ENCODE data around the gene TBPL1.

- TF ChIP-seq CTCF (IDR thresholded peaks at IDR 0.05; ENCODE audit: low read depth, low read length, missing input control) (no peak), TAF1 (conservative IDR thresholded peaks at IDR 0.05) (no peak), RAD21 (IDR thresholded peaks at IDR 0.05) (no peak), RXRA (IDR thresholded peaks at IDR 0.05) (no peak), HNF4G (IDR thresholded peaks at IDR 0.05) (no peak)
- TF ChIP-seq, protein P1, sequence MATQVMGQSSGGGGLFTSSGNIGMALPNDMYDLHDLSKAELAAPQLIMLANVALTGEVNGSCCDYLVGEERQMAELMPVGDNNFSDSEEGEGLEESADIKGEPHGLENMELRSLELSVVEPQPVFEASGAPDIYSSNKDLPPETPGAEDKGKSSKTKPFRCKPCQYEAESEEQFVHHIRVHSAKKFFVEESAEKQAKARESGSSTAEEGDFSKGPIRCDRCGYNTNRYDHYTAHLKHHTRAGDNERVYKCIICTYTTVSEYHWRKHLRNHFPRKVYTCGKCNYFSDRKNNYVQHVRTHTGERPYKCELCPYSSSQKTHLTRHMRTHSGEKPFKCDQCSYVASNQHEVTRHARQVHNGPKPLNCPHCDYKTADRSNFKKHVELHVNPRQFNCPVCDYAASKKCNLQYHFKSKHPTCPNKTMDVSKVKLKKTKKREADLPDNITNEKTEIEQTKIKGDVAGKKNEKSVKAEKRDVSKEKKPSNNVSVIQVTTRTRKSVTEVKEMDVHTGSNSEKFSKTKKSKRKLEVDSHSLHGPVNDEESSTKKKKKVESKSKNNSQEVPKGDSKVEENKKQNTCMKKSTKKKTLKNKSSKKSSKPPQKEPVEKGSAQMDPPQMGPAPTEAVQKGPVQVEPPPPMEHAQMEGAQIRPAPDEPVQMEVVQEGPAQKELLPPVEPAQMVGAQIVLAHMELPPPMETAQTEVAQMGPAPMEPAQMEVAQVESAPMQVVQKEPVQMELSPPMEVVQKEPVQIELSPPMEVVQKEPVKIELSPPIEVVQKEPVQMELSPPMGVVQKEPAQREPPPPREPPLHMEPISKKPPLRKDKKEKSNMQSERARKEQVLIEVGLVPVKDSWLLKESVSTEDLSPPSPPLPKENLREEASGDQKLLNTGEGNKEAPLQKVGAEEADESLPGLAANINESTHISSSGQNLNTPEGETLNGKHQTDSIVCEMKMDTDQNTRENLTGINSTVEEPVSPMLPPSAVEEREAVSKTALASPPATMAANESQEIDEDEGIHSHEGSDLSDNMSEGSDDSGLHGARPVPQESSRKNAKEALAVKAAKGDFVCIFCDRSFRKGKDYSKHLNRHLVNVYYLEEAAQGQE (IDR thresholded peaks at IDR 0.05), result no peak
- TF ChIP-seq, protein P2, sequence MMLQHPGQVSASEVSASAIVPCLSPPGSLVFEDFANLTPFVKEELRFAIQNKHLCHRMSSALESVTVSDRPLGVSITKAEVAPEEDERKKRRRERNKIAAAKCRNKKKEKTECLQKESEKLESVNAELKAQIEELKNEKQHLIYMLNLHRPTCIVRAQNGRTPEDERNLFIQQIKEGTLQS (IDR thresholded peaks at IDR 0.05), result no peak
Measured at GRCh38 chr6:134015719-134016557, 62.9 kb downstream of the TBPL1 start.

All from liver (tissue), 3 donors.